ENCODE data around the gene ARFIP1. TPM values are rescaled to one million over a fixed set of nuclear protein-coding genes. Genes with fewer than 3 reads are reported as not detected.

Gene ARFIP1
- total RNA-seq, 1 donor from 2014 or later = 26.2 TPM

DNA sequence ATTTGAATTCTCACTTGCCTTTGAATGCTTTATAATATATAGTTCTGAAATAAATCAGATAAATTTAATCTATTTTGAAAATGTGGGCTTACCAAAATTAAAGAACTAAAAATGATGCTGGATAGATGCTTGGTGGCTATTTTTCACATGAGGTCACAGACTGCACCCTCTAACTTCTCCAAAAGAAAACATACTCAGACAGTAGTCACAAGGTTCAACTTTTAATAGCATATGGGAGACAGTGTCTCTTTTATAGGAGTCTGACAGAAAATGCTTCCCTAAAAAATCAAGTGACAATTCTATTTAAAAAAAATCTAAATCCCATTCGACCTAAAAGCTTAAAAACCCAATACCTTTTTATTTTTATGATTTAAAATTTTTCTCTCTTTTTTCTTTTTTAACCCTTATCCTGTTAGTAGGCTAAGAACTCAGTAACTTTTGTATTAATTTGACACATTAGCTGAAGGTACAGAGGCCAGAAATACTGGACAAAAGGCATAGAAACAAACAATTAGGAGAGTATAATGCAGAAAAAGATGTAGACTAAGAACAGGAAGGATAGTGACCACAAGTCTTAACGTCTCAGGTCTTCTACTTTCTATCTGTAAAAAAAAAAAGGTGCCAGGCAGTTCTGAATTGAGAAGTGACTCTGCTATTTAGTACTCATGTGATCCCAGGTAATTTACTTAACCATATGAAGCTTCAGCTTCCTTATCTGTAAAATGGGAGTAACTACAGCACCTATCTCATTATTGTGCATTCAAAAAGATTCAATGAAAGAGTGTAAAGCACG, 7.8 kb upstream of the ARFIP1 start:
- Mint-ChIP-seq H3K27ac (no peak overlapping the region), H3K4me3 (no peak overlapping the region), H3K9me3 (no peaks in the 10 kb centered on the region), H3K36me3 (no peaks in the 10 kb centered on the region), H3K27me3 (ENCODE audit: low read depth) (no peaks in the 10 kb centered on the region), H3K4me1 (no peaks in the 10 kb centered on the region)
- TF ChIP-seq, protein P1, sequence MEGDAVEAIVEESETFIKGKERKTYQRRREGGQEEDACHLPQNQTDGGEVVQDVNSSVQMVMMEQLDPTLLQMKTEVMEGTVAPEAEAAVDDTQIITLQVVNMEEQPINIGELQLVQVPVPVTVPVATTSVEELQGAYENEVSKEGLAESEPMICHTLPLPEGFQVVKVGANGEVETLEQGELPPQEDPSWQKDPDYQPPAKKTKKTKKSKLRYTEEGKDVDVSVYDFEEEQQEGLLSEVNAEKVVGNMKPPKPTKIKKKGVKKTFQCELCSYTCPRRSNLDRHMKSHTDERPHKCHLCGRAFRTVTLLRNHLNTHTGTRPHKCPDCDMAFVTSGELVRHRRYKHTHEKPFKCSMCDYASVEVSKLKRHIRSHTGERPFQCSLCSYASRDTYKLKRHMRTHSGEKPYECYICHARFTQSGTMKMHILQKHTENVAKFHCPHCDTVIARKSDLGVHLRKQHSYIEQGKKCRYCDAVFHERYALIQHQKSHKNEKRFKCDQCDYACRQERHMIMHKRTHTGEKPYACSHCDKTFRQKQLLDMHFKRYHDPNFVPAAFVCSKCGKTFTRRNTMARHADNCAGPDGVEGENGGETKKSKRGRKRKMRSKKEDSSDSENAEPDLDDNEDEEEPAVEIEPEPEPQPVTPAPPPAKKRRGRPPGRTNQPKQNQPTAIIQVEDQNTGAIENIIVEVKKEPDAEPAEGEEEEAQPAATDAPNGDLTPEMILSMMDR (IDR thresholded peaks at IDR 0.05; ENCODE audit: unreplicated experiment) = no peak
- no peak for DNase-seq (ENCODE audit: low spot score in 2 of 2, unreplicated experiment in 2 of 2)

DNA sequence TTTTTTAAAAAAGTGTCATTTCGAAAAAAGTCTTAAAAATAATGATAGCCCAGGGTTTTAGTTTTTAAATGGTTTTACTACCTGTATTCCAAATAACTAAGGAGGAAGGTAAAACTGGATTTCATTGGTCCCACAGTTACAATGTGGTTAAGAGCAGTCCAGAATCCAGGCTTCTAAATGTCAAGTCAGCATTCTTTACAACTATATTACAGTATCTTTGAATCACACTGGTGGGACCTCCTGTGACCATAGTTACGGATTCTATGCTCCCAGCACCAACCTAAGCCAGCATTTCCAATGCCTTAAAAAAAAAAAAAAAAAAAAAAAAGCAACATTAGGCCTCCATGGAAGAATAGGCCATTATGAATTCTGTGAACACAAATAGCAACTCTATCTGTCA, 6.4 kb upstream of the ARFIP1 start:
- DNase-seq (ENCODE audit: low spot score in 2 of 2, unreplicated experiment in 2 of 2) = no peak
- H3K36me3 Mint-ChIP-seq = no peaks in the 10 kb centered on the region
- H3K9me3 Mint-ChIP-seq = no peaks in the 10 kb centered on the region
- TF ChIP-seq, protein P1 (IDR thresholded peaks at IDR 0.05; ENCODE audit: unreplicated experiment) = no peak
- H3K4me3 Mint-ChIP-seq = no peak overlapping the region
- H3K4me1 Mint-ChIP-seq = peaks cover under 1% of the 10 kb centered on the region
- H3K27ac Mint-ChIP-seq = no peak overlapping the region
- H3K27me3 Mint-ChIP-seq (ENCODE audit: low read depth) = peaks cover 3% of the 10 kb centered on the region

DNA sequence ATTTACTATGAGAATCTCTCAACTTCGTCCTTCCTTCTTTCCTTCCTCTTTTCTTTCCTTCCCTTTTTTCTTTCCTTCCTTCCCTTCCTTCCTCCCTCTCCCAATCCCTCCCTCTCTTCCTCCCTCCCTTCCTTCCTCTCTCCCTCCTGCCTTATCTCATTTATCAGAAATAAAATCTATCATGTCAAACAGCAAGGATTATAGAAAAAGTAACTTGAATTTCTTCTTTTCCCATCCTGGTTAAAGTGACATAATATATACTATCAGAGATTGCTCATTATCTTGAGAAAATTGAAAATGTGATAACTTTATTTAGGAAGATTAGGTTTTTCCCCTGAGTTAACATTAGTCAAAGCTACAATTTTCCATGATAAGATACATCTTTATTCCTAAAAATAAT, 5.8 kb upstream of the ARFIP1 start:
- Mint-ChIP-seq H3K4me3 (no peak overlapping the region), H3K27ac (no peak overlapping the region), H3K4me1 (peaks cover 6% of the 10 kb centered on the region), H3K9me3 (no peaks in the 10 kb centered on the region), H3K27me3 (ENCODE audit: low read depth) (peaks cover 3% of the 10 kb centered on the region), H3K36me3 (no peaks in the 10 kb centered on the region)
- TF ChIP-seq, protein P1 (IDR thresholded peaks at IDR 0.05; ENCODE audit: unreplicated experiment) = no peak
- DNase-seq (ENCODE audit: low spot score in 2 of 2, unreplicated experiment in 2 of 2) = no peak

DNA sequence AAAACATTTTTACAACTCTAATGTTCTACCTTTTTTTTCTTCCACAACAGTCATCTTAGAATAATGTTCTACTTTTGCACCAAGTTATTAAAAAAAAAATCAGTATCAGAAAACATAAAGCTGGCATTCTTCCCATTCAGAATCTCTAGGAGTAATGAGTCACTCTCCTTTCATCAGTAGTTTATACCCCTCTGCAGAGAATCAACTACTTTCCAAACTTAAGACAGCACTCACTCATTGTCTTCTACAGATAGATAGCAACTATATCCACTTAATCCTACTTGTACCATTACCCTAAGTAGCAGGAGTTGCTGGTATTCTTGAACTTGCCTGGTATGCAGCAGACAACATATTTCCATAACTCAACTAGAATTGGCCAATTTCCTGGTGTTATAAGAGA, 3.4 kb upstream of the ARFIP1 start:
- Mint-ChIP-seq H3K27ac (no peak overlapping the region), H3K36me3 (no peaks in the 10 kb centered on the region), H3K27me3 (ENCODE audit: low read depth) (peaks cover 3% of the 10 kb centered on the region), H3K4me3 (no peak overlapping the region), H3K9me3 (no peaks in the 10 kb centered on the region), H3K4me1 (peaks cover 14% of the 10 kb centered on the region)
- TF ChIP-seq, protein P1 (IDR thresholded peaks at IDR 0.05; ENCODE audit: unreplicated experiment) = no peak
- DNase-seq (ENCODE audit: low spot score in 2 of 2, unreplicated experiment in 2 of 2) = no peak

DNA sequence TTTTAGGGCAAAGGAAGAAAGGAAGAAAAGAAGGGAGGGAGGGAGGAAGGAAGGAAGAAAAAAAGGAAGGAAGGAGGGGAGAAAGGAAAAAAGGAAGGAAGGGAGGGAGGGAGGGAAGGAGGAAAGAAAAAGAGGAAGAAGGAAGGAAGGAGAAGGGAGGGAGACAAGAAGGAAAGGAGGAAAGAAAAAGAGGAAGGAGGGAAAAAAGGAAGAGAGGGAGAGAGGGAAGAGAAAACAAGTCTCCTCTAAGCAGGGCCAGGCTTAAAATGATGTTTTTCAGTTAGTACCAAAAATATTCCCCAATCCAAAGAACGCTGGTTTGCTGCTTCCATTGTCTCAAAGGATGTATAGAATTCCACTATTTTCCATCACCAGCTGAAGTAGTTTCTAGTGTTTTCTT, 2.3 kb upstream of the ARFIP1 start:
- H3K27me3 Mint-ChIP-seq (ENCODE audit: low read depth) = peaks cover 3% of the 10 kb centered on the region
- no peak overlapping the region for H3K27ac Mint-ChIP-seq
- no peak for DNase-seq (ENCODE audit: low spot score in 2 of 2, unreplicated experiment in 2 of 2)
- no peak overlapping the region for H3K4me3 Mint-ChIP-seq
- no peaks in the 10 kb centered on the region for H3K9me3 Mint-ChIP-seq
- H3K4me1 Mint-ChIP-seq = peaks cover 23% of the 10 kb centered on the region
- no peaks in the 10 kb centered on the region for H3K36me3 Mint-ChIP-seq
- TF ChIP-seq, protein P1 (IDR thresholded peaks at IDR 0.05; ENCODE audit: unreplicated experiment) = no peak

Measured in mesothelial cell of epicardium (in vitro differentiated cells).